A549 treated with DMSO at 1 μM for 4 hours (cell line): ENCODE results near the gene MRPL21. TPM values are rescaled to one million over a fixed set of nuclear protein-coding genes. Genes with fewer than 3 reads are reported as not detected.

Experiments
- total RNA-seq: library from RNA; stranded (reverse); fragments of 200-300 nt; extraction: Qiagen RNA extraction; gene quantifications from 5 replicates; pipeline ENCODE4 v1.2.3, GENCODE V29; 2022; ENCODE audit warnings: low read depth

MRPL21 gene
- 125 to 135 TPM (median 133 TPM) in 5 replicates for total RNA-seq

GRCh38 chr11:68903288-68904247, at the start of gene MRPL21, which contains the start of gene IGHMBP2:
Gene MRPL21, minus strand, starts transcription at chr11:68903832. Its CDS starts 22 bp downstream, at chr11:68903810.
Gene IGHMBP2, plus strand, starts transcription at chr11:68903891. Its CDS starts 62 bp downstream, at chr11:68903953.

DNA sequence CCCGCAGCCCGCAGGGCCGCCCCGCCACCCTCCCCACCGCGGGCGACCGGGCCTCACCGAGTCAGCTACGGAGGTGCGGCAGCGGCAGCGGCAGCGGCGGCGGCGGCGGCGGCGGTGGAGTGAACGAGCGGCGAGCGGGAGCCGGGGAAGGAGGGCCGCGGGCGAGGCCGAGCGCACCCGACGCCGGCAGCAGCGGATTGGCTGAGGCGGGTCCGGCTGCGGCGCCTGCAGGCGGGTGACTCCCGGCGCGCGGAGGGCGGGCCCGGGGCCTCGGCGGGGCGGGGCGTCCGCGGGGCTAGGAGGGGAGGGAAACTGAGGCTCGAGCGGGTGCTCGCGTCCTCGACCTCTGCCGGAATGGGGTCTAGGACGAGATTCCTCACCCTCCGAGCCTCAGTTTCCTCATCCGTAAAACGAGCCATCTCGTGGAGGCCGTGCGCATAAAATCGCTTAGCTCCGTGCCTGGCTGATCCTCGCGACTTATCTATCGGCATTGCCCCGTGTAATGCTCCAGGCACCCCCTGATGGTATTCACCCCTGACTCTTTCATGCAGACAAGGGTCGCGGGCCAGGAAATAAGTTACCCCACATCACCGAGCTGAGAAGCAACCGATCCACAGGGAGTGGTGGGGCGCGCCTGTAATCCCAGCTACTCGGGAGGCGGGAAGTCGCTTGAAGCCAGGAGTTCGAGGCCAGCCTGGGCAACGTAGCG, 61.8 kb downstream of the MRPL21 start, which contains the start of gene CPT1A:
Gene CPT1A, minus strand, starts transcription at position 199 of the 709 bp plus-strand sequence. CDS start 26,442 bp downstream, outside the sequence.

Other genes with a start within 250 kb of the MRPL21 start
- 11.1 to 22.8 TPM (median 17.5 TPM) in 5 replicates for gene GAL, start 219.3 kb downstream of the MRPL21 start, total RNA-seq
- gene TESMIN, start 152.3 kb downstream of the MRPL21 start, total RNA-seq, result 3.1 to 6.8 TPM (median 5.3 TPM) in 5 replicates
- gene CPT1A, start 61.9 kb downstream of the MRPL21 start, total RNA-seq, result 26.1 to 34.8 TPM (median 31.8 TPM) in 5 replicates
- gene IGHMBP2, start 59 bp upstream of the MRPL21 start, total RNA-seq, result 14.5 to 17.0 TPM (median 15.7 TPM) in 5 replicates
- gene MRGPRD, start 77.2 kb upstream of the MRPL21 start, total RNA-seq, result not detected in 5 replicates
- 0.07 to 0.15 TPM (median 0.14 TPM) in 3 of 5 replicates, not detected in the others for gene MRGPRF, start 109.4 kb upstream of the MRPL21 start, total RNA-seq
- 10.4 to 12.7 TPM (median 11.7 TPM) in 5 replicates for gene TPCN2, start 145.1 kb upstream of the MRPL21 start, total RNA-seq